ENCODE data around the gene ATE1. TPM values are rescaled to one million over a fixed set of nuclear protein-coding genes. Genes with fewer than 3 reads are reported as not detected.

Gene ATE1
- total RNA-seq, result 23.9 and 28.5 TPM in 2 replicates

GRCh38 chr10:121927841-121928527, at the start of gene ATE1:
Gene ATE1, minus strand, starts transcription at chr10:121928031. Its CDS starts 82 bp downstream, at chr10:121927949.

GRCh38 chr10:121974535-121975294, 46.9 kb upstream of the ATE1 start, which contains the start of gene NSMCE4A:
Gene NSMCE4A, minus strand, starts transcription at chr10:121975217. Its CDS starts 52 bp downstream, at chr10:121975165.

Other genes with a start within 250 kb of the ATE1 start
- gene NSMCE4A, start 47.2 kb upstream of the ATE1 start, total RNA-seq, result 26.6 and 29.6 TPM in 2 replicates
- gene TACC2, start 61.1 kb upstream of the ATE1 start, total RNA-seq, result 9.6 and 14.1 TPM in 2 replicates

Data from aortic smooth muscle cell (primary cell).